B cell (primary cell): ENCODE data around the gene SRD5A3.

Experiments
- CTCF ChIP-seq: fragments of 200-600 bp; IDR thresholded peaks from one replicate; pipeline ENCODE4 v1.8.0; 2022; ENCODE audit warnings: antibody characterized with exemption, mild to moderate bottlenecking
- EZH2 ChIP-seq: IDR thresholded peaks from 2 replicates; pipeline ENCODE4 v1.6.1; 2012; ENCODE audit warnings: borderline replicate concordance, low read depth, mild to moderate bottlenecking, moderate library complexity, low read length; ENCODE audit not compliant: insufficient read depth, poor library complexity, severe bottlenecking

DNA sequence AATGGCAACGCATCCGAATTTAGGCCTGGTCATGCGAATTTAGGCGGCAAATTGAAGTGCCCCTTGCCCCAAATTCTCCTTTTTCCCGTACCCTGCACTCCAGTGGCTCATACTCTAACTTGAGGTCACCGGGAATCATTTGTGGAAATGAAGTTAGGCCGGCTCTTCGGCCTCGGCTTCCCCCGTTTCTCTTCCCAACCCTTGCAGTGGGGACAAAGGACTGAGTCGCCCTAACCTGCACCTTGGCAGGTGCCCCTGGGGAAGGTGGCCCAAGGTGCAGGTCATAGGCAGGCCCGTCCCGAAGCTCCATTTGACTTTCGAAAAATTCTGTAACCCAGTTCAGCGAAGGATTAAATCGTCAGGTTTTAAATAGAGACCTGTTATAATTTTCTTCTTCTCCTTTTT, 811 bp downstream of the SRD5A3 start:
- TF ChIP-seq CTCF (no peak), EZH2 (no peak)
